Measurements from ENCODE around the gene DNAJC10. TPM values are rescaled to one million over a fixed set of nuclear protein-coding genes. Genes with fewer than 3 reads are reported as not detected.
"Not testable (repeated sequence)": the region's sequence is repeated elsewhere in the genome, so short reads cannot be mapped to it uniquely, and the experiment has no call there.

The DNAJC10 gene
- total RNA-seq, 3 donors from 2014 or later, result 81.7 to 98.4 (median 89.1) TPM

GRCh38 chr2:182706751-182707150 lies 9.3 kb upstream of the DNAJC10 start:
- no peaks in the 10 kb centered on the region for H3K4me1 Mint-ChIP-seq (ENCODE audit: low read depth)
- H3K27me3 Mint-ChIP-seq (ENCODE audit: low read depth), result peaks cover 26% of the 10 kb centered on the region
- H3K9me3 Mint-ChIP-seq, result no peaks in the 10 kb centered on the region
- no peak for DNase-seq
- no peaks in the 10 kb centered on the region for H3K36me3 Mint-ChIP-seq (ENCODE audit: insufficient read depth)
- ATAC-seq, result no peak
- H3K4me3 Mint-ChIP-seq, result no peak overlapping the region

- Mint-ChIP-seq H3K4me3 (no peak overlapping the region), H3K27me3 (ENCODE audit: low read depth) (peaks cover 10% of the 10 kb centered on the region), H3K9me3 (no peaks in the 10 kb centered on the region), H3K36me3 (ENCODE audit: insufficient read depth) (peaks cover 1% of the 10 kb centered on the region), H3K4me1 (ENCODE audit: low read depth) (peaks cover 8% of the 10 kb centered on the region)
- ATAC-seq (no peak), DNase-seq (no peak)
Measured at GRCh38 chr2:182713601-182714000, 2.5 kb upstream of the DNAJC10 start.

- H3K4me3 Mint-ChIP-seq, result no peak overlapping the region
- no peaks in the 10 kb centered on the region for H3K9me3 Mint-ChIP-seq
- ATAC-seq, result peak; percentile 14 to 27
- peaks cover 1% of the 10 kb centered on the region for H3K36me3 Mint-ChIP-seq (ENCODE audit: insufficient read depth)
- peaks cover 5% of the 10 kb centered on the region for H3K27me3 Mint-ChIP-seq (ENCODE audit: low read depth)
- no peak for DNase-seq
- peaks cover 8% of the 10 kb centered on the region for H3K4me1 Mint-ChIP-seq (ENCODE audit: low read depth)
Measured at GRCh38 chr2:182715121-182715891, 751 bp upstream of the DNAJC10 start.

- H3K36me3 Mint-ChIP-seq (ENCODE audit: insufficient read depth), result peaks cover 3% of the 10 kb centered on the region
- H3K4me1 Mint-ChIP-seq (ENCODE audit: low read depth), result peaks cover 9% of the 10 kb centered on the region
- DNase-seq, result no peak
- no peak overlapping the region for H3K4me3 Mint-ChIP-seq
- H3K9me3 Mint-ChIP-seq, result no peaks in the 10 kb centered on the region
- ATAC-seq, result no peak
- H3K27me3 Mint-ChIP-seq (ENCODE audit: low read depth), result no peaks in the 10 kb centered on the region
Measured at GRCh38 chr2:182716650-182716979, 558 bp downstream of the DNAJC10 start.

- no peak overlapping the region for H3K4me3 Mint-ChIP-seq
- ATAC-seq (no peak), DNase-seq (no peak)
- H3K9me3 Mint-ChIP-seq, result no peaks in the 10 kb centered on the region
- H3K4me1 Mint-ChIP-seq (ENCODE audit: low read depth), result peaks cover 9% of the 10 kb centered on the region
- no peaks in the 10 kb centered on the region for H3K27me3 Mint-ChIP-seq (ENCODE audit: low read depth)
- H3K36me3 Mint-ChIP-seq (ENCODE audit: insufficient read depth), result peaks cover 3% of the 10 kb centered on the region
Measured at GRCh38 chr2:182717416-182717815, 1.4 kb downstream of the DNAJC10 start.

GRCh38 chr2:182717816-182718215 lies 1.8 kb downstream of the DNAJC10 start:
- ATAC-seq (no peak), DNase-seq (no peak)
- Mint-ChIP-seq H3K4me1 (ENCODE audit: low read depth) (peaks cover 9% of the 10 kb centered on the region), H3K27me3 (ENCODE audit: low read depth) (no peaks in the 10 kb centered on the region), H3K36me3 (ENCODE audit: insufficient read depth) (peaks cover 3% of the 10 kb centered on the region), H3K4me3 (peak overlapping the region; percentile 0), H3K9me3 (no peaks in the 10 kb centered on the region)

- Mint-ChIP-seq H3K9me3 (no peaks in the 10 kb centered on the region), H3K27me3 (ENCODE audit: low read depth) (no peaks in the 10 kb centered on the region)
- no peak for ATAC-seq
Measured at GRCh38 chr2:182718459-182718858, 2.4 kb downstream of the DNAJC10 start.

GRCh38 chr2:182719116-182719515 lies 3.1 kb downstream of the DNAJC10 start:
- not testable (repeated sequence) for H3K9me3 Mint-ChIP-seq; H3K4me1 Mint-ChIP-seq (ENCODE audit: low read depth); DNase-seq; H3K4me3 Mint-ChIP-seq; ATAC-seq; H3K27me3 Mint-ChIP-seq (ENCODE audit: low read depth)
- H3K36me3 Mint-ChIP-seq (ENCODE audit: insufficient read depth), result peaks cover 11% of the 10 kb centered on the region

More at GRCh38 chr2:182718459-182718858, 2.4 kb downstream of the DNAJC10 start:
- Mint-ChIP-seq H3K36me3 (ENCODE audit: insufficient read depth) (peaks cover 6% of the 10 kb centered on the region), H3K4me3 (no peak overlapping the region), H3K4me1 (ENCODE audit: low read depth) (peaks cover 9% of the 10 kb centered on the region)
- no peak for DNase-seq

- Mint-ChIP-seq H3K4me1 (ENCODE audit: low read depth) (peaks cover 4% of the 10 kb centered on the region), H3K9me3 (no peaks in the 10 kb centered on the region), H3K4me3 (no peak overlapping the region), H3K36me3 (ENCODE audit: insufficient read depth) (peaks cover 30% of the 10 kb centered on the region), H3K27me3 (ENCODE audit: low read depth) (no peaks in the 10 kb centered on the region)
- ATAC-seq, result no peak
- DNase-seq, result no peak
Measured at GRCh38 chr2:182724656-182725055, 8.6 kb downstream of the DNAJC10 start.

GRCh38 chr2:182726473-182726872 lies 10.4 kb downstream of the DNAJC10 start:
- H3K9me3 Mint-ChIP-seq, result no peaks in the 10 kb centered on the region
- peaks cover 39% of the 10 kb centered on the region for H3K36me3 Mint-ChIP-seq (ENCODE audit: insufficient read depth)
- H3K27me3 Mint-ChIP-seq (ENCODE audit: low read depth), result no peaks in the 10 kb centered on the region
- ATAC-seq, result no peak
- H3K4me1 Mint-ChIP-seq (ENCODE audit: low read depth), result peaks cover 3% of the 10 kb centered on the region
- no peak for DNase-seq
- no peak overlapping the region for H3K4me3 Mint-ChIP-seq

GRCh38 chr2:182728014-182728413 lies 12.0 kb downstream of the DNAJC10 start:
- peaks cover 50% of the 10 kb centered on the region for H3K36me3 Mint-ChIP-seq (ENCODE audit: insufficient read depth)
- peaks cover 3% of the 10 kb centered on the region for H3K4me1 Mint-ChIP-seq (ENCODE audit: low read depth)
- no peak overlapping the region for H3K4me3 Mint-ChIP-seq
- ATAC-seq (no peak), DNase-seq (no peak)
- no peaks in the 10 kb centered on the region for H3K9me3 Mint-ChIP-seq
- H3K27me3 Mint-ChIP-seq (ENCODE audit: low read depth), result no peaks in the 10 kb centered on the region

GRCh38 chr2:182729710-182730339 lies 13.8 kb downstream of the DNAJC10 start:
- ATAC-seq, result no peak
- no peak for DNase-seq
- H3K4me3 Mint-ChIP-seq, result no peak overlapping the region
- peaks cover 3% of the 10 kb centered on the region for H3K4me1 Mint-ChIP-seq (ENCODE audit: low read depth)
- no peaks in the 10 kb centered on the region for H3K27me3 Mint-ChIP-seq (ENCODE audit: low read depth)
- H3K9me3 Mint-ChIP-seq, result no peaks in the 10 kb centered on the region
- H3K36me3 Mint-ChIP-seq (ENCODE audit: insufficient read depth), result peaks cover 49% of the 10 kb centered on the region

GRCh38 chr2:182730486-182730885 lies 14.4 kb downstream of the DNAJC10 start:
- no peak for DNase-seq
- peaks cover 49% of the 10 kb centered on the region for H3K36me3 Mint-ChIP-seq (ENCODE audit: insufficient read depth)
- H3K4me1 Mint-ChIP-seq (ENCODE audit: low read depth), result peaks cover 3% of the 10 kb centered on the region
- H3K27me3 Mint-ChIP-seq (ENCODE audit: low read depth), result no peaks in the 10 kb centered on the region
- H3K4me3 Mint-ChIP-seq, result no peak overlapping the region
- ATAC-seq, result no peak
- no peaks in the 10 kb centered on the region for H3K9me3 Mint-ChIP-seq

GRCh38 chr2:182732736-182733135 lies 16.7 kb downstream of the DNAJC10 start:
- Mint-ChIP-seq H3K4me1 (ENCODE audit: low read depth) (peaks cover 3% of the 10 kb centered on the region), H3K36me3 (ENCODE audit: insufficient read depth) (peaks cover 52% of the 10 kb centered on the region)

GRCh38 chr2:182733572-182733971 lies 17.5 kb downstream of the DNAJC10 start:
- DNase-seq (no peak), ATAC-seq (no peak)
- H3K4me1 Mint-ChIP-seq (ENCODE audit: low read depth), result no peaks in the 10 kb centered on the region
- peaks cover 55% of the 10 kb centered on the region for H3K36me3 Mint-ChIP-seq (ENCODE audit: insufficient read depth)
- no peaks in the 10 kb centered on the region for H3K9me3 Mint-ChIP-seq
- no peaks in the 10 kb centered on the region for H3K27me3 Mint-ChIP-seq (ENCODE audit: low read depth)
- no peak overlapping the region for H3K4me3 Mint-ChIP-seq

More at GRCh38 chr2:182732736-182733135, 16.7 kb downstream of the DNAJC10 start:
- H3K27me3 Mint-ChIP-seq (ENCODE audit: low read depth), result no peaks in the 10 kb centered on the region
- no peak for ATAC-seq
- H3K9me3 Mint-ChIP-seq, result no peaks in the 10 kb centered on the region
- no peak overlapping the region for H3K4me3 Mint-ChIP-seq
- DNase-seq, result no peak
